ENCODE results near the gene SCN5A.

- TF ChIP-seq TAF1 (IDR thresholded peaks at IDR 0.05; ENCODE audit: low read depth, low read length) (no peak), SPI1 (IDR thresholded peaks at IDR 0.05; ENCODE audit: low read depth, low read length) (no peak)
Measured at GRCh38 chr3:38649500-38650247, at the start of gene SCN5A.

Measured in GM12891 (cell line).